Stimulated activated CD4-positive, alpha-beta T cell treated with anti-CD3 and anti-CD28 coated beads, Interleukin-4, amount 100 ng/mL, for 1 hour (primary cell): ENCODE measurements around the gene KDM1B.
A peak's percentile ranks its signal among the peaks of the same experiment; 100 is the strongest.
"Not testable (repeated sequence)": the region's sequence is repeated elsewhere in the genome, so short reads cannot be mapped to it uniquely, and the experiment has no call there.

Experiments used
- DNase-seq: peaks from one replicate; pipeline ENCODE4 v3.0.0-alpha.2; 2020

The KDM1B gene

DNA sequence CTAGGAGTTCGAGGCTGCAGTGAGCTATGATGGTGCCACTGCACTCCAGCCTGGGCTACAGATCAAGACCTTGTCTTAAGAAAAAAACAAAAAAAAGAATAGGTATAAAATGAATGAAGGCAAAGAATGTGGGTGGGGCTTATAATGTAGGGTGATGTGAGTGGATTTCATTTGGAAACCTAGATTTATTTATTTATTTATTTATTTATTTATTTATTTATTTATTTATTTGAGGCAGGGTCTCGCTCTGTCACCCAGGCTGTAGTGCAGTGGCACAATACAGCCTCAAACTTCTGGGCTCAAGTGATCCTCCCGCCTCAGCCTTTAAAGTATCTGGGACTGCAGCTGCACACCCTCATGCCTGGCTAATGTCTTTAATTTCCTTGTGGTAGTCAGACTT is 3.8 kb upstream of the KDM1B start:
- not testable (repeated sequence) for DNase-seq

GRCh38 chr6:18151801-18152200 is 3.4 kb upstream of the KDM1B start:
- DNase-seq = no peak

- DNase-seq = no peak
These were observed 1.9 kb upstream of the KDM1B start for GRCh38 chr6:18153311-18153703.

GRCh38 chr6:18154507-18155149 is 594 bp upstream of the KDM1B start, which contains the start of gene TPMT:
Gene TPMT, minus strand, starts transcription at chr6:18155077. Its CDS starts 5,950 bp downstream, at chr6:18149127.
- DNase-seq = no peak

- DNase-seq = peak; percentile 36
These were observed 721 bp downstream of the KDM1B start for GRCh38 chr6:18155864-18156421.

- DNase-seq = no peak
These were observed 5.7 kb downstream of the KDM1B start for GRCh38 chr6:18160911-18161310.

DNA sequence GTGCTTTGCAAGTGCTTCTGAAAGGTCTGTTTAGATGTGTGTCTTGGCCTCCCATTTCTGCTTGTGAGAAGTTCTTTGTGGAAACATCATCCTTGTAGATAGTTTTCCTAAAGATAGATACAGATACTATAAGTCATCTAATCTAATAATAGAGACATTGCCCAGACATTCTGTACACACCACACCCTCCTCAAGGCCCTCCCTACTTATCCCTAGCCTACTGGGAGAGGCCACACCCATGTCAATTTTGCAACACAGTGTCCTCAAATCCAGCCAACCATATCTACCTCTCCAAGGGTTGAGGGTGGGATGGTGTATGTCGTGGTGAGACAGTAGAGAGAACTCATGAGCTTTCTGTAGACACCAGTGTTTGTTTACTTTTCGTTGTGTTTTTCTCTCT is 6.2 kb downstream of the KDM1B start:
- DNase-seq = no peak

DNA sequence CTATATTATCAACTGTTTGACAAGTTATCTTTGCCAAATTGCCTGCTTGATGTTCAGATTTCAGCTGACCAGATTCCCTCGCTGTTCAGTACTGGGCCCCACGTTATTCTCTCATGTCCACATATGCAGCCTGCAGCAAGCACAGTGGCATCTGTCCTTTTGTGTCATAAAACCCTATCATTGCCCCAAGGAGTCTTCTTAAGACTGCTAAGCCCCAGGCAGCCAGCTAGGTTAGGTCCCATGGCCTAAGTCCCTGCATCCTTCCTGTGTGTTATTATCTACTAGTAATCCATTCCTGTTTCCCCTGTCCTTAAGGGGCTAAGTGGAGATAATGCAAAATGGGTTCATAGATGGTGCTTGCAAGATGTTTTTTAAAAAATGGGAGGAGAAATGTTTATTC is 7.2 kb downstream of the KDM1B start:
- no peak for DNase-seq

GRCh38 chr6:18165751-18166150 is 10.5 kb downstream of the KDM1B start:
- DNase-seq = no peak

DNA sequence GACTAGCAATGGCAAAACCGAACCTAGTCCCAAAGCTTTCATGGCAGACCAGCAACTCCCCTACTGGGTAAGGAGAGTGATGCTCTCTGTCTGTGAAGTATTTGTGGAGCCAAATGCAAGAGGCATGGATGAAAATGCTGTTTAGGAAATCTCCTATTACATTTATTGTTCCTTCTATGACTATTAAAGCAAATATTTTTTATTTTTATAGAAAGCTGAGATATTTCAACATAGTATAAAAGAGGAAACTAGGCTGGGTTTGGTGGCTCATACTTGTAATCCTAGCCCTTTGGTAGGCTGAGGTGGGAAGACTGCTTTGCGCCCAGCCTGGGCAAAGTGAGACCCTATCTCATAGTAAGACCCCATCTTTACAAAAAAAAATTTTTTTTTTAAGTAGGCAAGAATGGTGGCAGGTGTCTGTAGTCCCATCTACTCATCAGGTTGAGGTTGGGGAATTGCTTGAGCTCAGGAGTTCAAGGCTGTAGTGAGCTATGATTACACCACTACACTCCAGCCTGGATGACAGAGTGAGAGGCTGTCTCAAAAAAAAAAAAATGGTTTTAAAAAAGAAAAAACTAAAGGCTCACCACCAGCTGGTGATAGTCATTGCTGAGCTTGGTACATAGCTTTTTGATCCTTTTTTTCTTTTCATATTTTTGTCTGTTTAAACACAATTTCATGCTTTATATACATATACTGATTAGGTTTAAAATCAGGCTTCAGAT is 11.3 kb downstream of the KDM1B start:
- DNase-seq = no peak

GRCh38 chr6:18168264-18168663 is 13.0 kb downstream of the KDM1B start:
- no peak for DNase-seq

- no peak for DNase-seq
These were observed 16.6 kb downstream of the KDM1B start for GRCh38 chr6:18171871-18172270.

GRCh38 chr6:18176198-18176597 is 21.0 kb downstream of the KDM1B start:
- DNase-seq = not testable (repeated sequence)

DNA sequence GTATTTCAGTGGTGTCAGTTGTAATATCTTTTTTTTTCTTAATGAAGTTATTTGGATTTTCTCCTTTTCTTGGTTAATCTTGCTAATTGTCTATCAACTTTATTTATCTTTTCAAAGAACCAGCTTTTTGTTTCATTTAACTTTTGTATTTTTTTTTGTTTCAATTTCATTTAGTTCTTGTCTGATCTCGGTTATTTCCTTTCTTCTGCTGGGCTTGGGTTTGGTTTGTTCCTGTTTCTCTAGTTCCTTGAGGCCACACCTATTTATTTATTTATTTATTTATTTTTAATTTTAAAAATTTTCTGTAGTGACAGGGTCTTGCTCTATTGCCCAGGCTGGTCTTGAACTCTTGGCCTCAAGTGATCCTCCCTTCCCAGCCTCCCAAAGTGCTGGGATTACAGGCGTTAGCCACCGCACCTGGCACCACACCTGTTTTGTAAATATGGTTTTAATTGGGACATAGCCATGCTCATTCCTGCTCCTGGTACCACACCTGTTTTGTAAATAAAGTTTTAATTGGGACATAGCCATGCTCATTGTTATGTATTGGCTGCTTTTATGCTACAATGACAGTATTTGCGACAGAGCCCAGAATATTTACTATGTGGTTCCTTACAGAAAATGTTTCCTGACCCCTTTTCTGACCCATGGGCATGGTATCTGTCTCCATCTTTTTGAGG is 22.2 kb downstream of the KDM1B start:
- no peak for DNase-seq

DNA sequence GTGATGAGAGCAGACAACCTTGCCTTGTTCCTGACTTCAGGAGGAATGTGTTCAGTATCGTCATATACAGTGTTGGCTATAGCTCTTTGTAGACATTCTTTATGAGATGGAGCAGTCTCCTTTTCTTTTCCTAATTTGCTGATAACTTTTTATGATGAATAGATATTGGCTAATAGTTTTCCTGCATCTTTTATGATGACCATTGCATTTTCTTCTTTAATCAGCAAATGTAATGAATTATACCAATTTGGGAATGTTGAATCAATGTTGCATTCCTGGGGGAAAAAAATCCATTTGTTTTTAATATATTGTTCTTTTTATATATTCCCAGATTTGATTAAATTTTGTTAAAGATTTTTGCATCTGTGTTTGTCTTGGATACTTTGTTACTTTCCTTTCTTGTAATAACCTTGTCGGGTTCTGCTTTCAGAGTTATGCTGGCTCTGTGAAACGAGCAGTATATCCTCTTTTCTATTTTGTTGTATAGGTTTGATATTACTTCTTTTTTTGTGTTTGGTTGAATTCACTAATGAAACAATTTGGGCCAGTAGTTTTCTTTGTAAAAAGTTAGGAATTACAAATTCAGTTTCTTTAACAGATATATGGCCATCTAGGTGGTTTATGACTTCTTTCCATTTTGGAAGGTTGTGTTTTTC is 23.9 kb downstream of the KDM1B start:
- DNase-seq = no peak

- DNase-seq = no peak
These were observed 24.6 kb downstream of the KDM1B start for GRCh38 chr6:18179770-18180356.

- no peak for DNase-seq
These were observed 27.3 kb downstream of the KDM1B start for GRCh38 chr6:18182568-18182967.

GRCh38 chr6:18183766-18184165 is 28.5 kb downstream of the KDM1B start:
- no peak for DNase-seq

- no peak for DNase-seq
These were observed 30.4 kb downstream of the KDM1B start for GRCh38 chr6:18185624-18186023.

- DNase-seq = no peak
These were observed 30.8 kb downstream of the KDM1B start for GRCh38 chr6:18186033-18186432.

- DNase-seq = no peak
These were observed 31.5 kb downstream of the KDM1B start for GRCh38 chr6:18186540-18187250.

DNA sequence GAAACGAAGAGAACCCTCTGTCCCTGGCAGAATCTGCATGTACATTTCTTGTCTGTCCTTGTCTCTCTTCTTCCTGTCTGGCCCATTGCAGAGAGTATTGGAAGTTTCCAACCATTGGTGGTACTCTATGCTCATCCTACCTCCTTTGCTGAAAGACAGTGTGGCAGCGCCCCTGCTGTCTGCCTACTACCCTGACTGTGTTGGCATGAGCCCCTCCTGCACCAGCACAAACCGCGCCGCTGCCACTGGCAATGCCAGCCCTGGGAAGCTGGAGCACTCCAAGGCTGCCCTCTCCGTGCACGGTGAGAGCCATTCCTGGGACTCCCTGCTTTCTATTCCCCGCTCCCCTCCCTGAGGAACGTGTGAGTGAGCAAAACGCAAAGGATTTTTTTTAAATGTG is 32.5 kb downstream of the KDM1B start:
- DNase-seq = no peak
